Right lobe of liver (tissue), 6 donors: ENCODE measurements around the gene AKAP13. TPM values are rescaled to one million over a fixed set of nuclear protein-coding genes. Genes with fewer than 3 reads are reported as not detected.

ENCODE experiments used
- ATAC-seq, 4 donors: fragments of 200-7000 bp; cut with Tn5 transposase; one replicate each; pipeline ENCODE4 v1.9.1; 2020; ENCODE audit warnings: mild to moderate bottlenecking in 4 of 4, moderate library complexity in 4 of 4
- DNase-seq, 3 donors: peaks; one replicate each; pipeline ENCODE4 v3.0.0-alpha.2; 2020
- H3K27ac ChIP-seq, 3 donors: fragments of 200-600 bp; one replicate each; pipeline ENCODE4 v1.8.0; 2022
- H3K27me3 ChIP-seq, 2 donors: fragments of 200-600 bp; one replicate each; pipeline ENCODE4 v1.8.0; 2022
- H3K36me3 ChIP-seq, 4 donors: fragments of 200-600 bp; sonication (generic) in 1 of 4; one replicate each; pipeline versions ENCODE4 v1.5.1 to v1.8.0; 2017 to 2022; ENCODE audit warnings: control low read depth in 1 of 4
- H3K4me1 ChIP-seq, 4 donors: fragments of 200-600 bp; sonication (generic) in 1 of 4; one replicate each; pipeline versions ENCODE4 v1.5.1 to v1.8.0; 2017 to 2022; ENCODE audit warnings: control low read depth in 1 of 4
- H3K4me3 ChIP-seq, 3 donors: fragments of 200-600 bp; one replicate each; pipeline ENCODE4 v1.8.0; 2022
- H3K9me3 ChIP-seq, 4 donors: fragments of 200-600 bp; sonication (generic) in 1 of 4; one replicate each; pipeline versions ENCODE4 v1.5.1 to v1.8.0; 2017 to 2022; ENCODE audit warnings: control low read depth in 1 of 4
- POLR2A ChIP-seq: fragments of 450-650 bp; IDR thresholded peaks from one replicate; pipeline ENCODE4 v1.6.1; 2017; ENCODE audit warnings: antibody characterized with exemption, mild to moderate bottlenecking
- WGBS: methylation state at CpG from one replicate; pipeline ENCODE4 v1.1.6; 2018; ENCODE audit warnings: low coverage, low lambda C conversion rate; ENCODE audit not compliant: insufficient coverage; ENCODE audit errors: missing lambda C conversion rate; 5-methylcytosine and 5-hydroxymethylcytosine counted together
- intact Hi-C, 2 donors: fragments of 100-400 bp; cut with DNase I; formaldehyde crosslinking; loops; one replicate each; pipeline versions ENCODE4 v1.11.2 to v1.14.1; 2022
- total RNA-seq, 6 experiments: library from RNA; depleted of rRNA in 2 of 6; stranded (reverse); fragments of >200 nt in 2 of 6; fragmentation: NEBNext Ultra II Directional in 3 of 6; extraction: Animal tissue kit (Norgen Biotek cat#: 25700) in 3 of 6; gene quantifications; one replicate each; pipeline versions ENCODE4 v1.1.0 to v1.2.4, GENCODE V29; 2016 to 2023
- TF ChIP-seq, protein P1 (sequence below), 4 donors: fragments of 200-600 bp in 3 of 4; fragments of 450-650 bp in 1 of 4; IDR thresholded peaks; one replicate each; pipeline versions ENCODE4 v1.5.1 to v1.8.0; 2016 to 2022; ENCODE audit warnings: antibody characterized with exemption in 4 of 4, mild to moderate bottlenecking in 2 of 4
- donor health status: DM: no; HTN: yes; CAD: no.
- donor health status: DM: no; HTN: no; CAD: no.
- donor health status: DM: no; HTN: no; CAD: no.
- donor health status: DM: no; HTN: yes; CAD: no.
- donor health status: DM: no; HTN: yes; CAD: no.

AKAP13 gene
- total RNA-seq, 6 experiments from 2014 or later: 50.1 to 73.1 (median 63.9) TPM

DNA sequence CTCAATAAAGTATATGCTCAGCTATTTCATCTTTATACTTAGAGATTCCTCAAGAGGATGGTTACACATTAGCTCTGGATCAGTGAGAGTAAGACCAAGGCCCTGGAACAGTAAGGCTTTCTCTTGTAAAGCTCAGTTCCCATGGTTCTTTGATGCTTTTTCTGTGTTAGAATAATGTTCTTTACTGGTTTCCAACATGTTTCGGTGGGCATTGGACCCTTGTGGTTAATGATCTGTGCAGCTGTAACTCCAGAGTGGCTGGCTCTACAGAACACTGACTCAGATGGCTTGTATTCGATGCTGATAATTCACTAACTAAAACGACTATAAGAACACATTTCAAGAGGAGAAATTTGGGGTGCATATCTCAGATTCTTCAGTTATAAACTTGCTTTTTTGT lies 114.7 kb downstream of the AKAP13 start:
- Histone ChIP-seq H3K9me3 (no peaks in the 10 kb centered on the region), H3K36me3 (no peaks in the 10 kb centered on the region), H3K4me3 (no peak overlapping the region), H3K4me1 (peaks cover 0 to 8% (median 0%) of the 10 kb centered on the region in 4 donors), H3K27ac (no peak overlapping the region), H3K27me3 (no peaks in the 10 kb centered on the region)
- DNase-seq: no peak
- TF ChIP-seq POLR2A: no peak
- TF ChIP-seq, protein P1, sequence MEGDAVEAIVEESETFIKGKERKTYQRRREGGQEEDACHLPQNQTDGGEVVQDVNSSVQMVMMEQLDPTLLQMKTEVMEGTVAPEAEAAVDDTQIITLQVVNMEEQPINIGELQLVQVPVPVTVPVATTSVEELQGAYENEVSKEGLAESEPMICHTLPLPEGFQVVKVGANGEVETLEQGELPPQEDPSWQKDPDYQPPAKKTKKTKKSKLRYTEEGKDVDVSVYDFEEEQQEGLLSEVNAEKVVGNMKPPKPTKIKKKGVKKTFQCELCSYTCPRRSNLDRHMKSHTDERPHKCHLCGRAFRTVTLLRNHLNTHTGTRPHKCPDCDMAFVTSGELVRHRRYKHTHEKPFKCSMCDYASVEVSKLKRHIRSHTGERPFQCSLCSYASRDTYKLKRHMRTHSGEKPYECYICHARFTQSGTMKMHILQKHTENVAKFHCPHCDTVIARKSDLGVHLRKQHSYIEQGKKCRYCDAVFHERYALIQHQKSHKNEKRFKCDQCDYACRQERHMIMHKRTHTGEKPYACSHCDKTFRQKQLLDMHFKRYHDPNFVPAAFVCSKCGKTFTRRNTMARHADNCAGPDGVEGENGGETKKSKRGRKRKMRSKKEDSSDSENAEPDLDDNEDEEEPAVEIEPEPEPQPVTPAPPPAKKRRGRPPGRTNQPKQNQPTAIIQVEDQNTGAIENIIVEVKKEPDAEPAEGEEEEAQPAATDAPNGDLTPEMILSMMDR (IDR thresholded peaks at IDR 0.05): no peak
- ATAC-seq: no peak
- 86% methylated on average over 2 of the region's 3 CpGs for WGBS
- intact Hi-C loops: no loop called here

DNA sequence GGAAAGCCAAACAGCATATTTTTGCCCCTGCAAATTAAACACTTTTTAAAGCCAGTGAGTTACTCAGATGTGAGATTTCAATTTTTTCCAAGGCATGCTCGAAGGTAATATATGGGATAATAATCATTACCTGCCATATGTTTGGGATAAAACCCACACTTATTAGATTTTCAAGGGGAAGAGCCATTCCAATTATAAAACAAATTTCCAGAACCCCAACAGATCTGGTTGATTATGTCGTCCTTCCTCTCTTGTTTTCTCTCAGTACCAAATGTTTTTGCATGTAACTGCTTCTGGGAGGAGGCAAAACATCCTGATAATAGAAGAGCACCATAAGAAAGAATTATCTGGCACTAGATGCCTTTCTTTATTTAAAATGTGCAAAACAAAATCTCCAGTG lies 115.1 kb downstream of the AKAP13 start:
- H3K4me3 ChIP-seq: no peak overlapping the region
- WGBS: 93% methylated on average over 2 of the region's 2 CpGs

DNA sequence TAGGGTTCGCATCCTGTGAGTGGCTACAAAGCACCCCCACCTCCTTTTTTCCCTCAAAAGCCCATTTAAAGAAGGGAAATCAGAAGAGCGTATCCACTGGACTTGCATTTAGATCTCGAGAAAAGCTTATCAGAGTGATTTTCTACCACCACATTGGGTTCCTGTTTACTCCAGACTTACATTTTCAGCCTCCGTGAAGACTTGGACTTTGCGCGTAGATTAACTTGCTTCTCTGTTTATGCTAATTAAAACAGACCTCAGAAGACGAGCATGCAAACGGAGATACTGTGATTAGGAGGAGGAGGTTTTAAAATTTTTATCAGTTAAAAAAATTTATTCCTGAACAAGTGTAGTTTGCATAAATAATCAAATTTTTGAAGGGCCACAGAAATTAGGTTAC lies 115.7 kb downstream of the AKAP13 start:
- intact Hi-C loops: no loop called here
- DNase-seq: no peak
- no peaks in the 10 kb centered on the region for H3K36me3 ChIP-seq
- no peak overlapping the region for H3K27ac ChIP-seq
- no peak for TF ChIP-seq POLR2A
- TF ChIP-seq, protein P1 (IDR thresholded peaks at IDR 0.05): no peak
- ATAC-seq: no peak
- H3K4me3 ChIP-seq: no peak overlapping the region
- H3K9me3 ChIP-seq: no peaks in the 10 kb centered on the region
- 79% methylated on average over 8 of the region's 8 CpGs for WGBS
- H3K27me3 ChIP-seq: no peaks in the 10 kb centered on the region
- H3K4me1 ChIP-seq: peaks cover 0 to 8% (median 0%) of the 10 kb centered on the region in 4 donors

More for the DNA sequence above, 115.1 kb downstream of the AKAP13 start:
- Histone ChIP-seq H3K36me3 (no peaks in the 10 kb centered on the region), H3K9me3 (no peaks in the 10 kb centered on the region), H3K27ac (no peak overlapping the region), H3K27me3 (no peaks in the 10 kb centered on the region), H3K4me1 (peaks cover 0 to 8% (median 0%) of the 10 kb centered on the region in 4 donors)
- ATAC-seq (no peak), DNase-seq (no peak)
- TF ChIP-seq POLR2A: no peak
- TF ChIP-seq, protein P1 (IDR thresholded peaks at IDR 0.05): no peak
- intact Hi-C loops: no loop called here

DNA sequence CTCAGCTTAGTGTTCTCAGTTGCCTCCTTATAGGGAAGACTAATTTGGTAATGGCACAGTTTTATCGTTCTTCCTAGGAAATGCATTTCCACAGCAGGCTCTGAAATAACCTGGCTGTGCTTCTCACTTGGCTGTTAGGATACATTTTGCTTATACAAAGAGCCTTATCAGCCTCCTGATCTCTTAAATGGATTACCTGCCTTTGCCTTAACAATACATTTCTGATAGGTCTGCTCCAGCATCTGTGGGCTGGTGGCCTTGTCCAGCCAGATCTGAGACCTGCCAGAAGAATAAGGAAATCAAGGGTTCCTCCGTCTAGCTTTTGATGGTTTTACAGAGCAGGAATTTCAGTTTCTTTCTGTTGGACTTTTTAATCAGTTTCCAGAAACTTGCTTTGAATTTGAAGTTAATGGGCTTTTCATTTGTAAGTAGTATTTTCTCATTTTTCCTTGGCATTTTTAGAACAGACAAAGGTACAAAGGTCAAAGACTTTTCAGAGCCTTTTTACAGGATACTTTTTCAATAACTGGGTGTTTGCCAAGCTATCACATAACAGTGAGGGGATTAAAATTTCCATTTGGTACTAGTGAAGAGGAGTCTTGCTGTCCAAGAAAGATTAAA lies 116.3 kb downstream of the AKAP13 start:
- 86% methylated on average over 2 of the region's 2 CpGs for WGBS
- DNase-seq: no peak

More for the DNA sequence above, 116.3 kb downstream of the AKAP13 start:
- no peak overlapping the region for H3K27ac ChIP-seq
- H3K4me1 ChIP-seq: peaks cover 0 to 8% (median 0%) of the 10 kb centered on the region in 4 donors
- H3K27me3 ChIP-seq: no peaks in the 10 kb centered on the region
- no peak for ATAC-seq
- H3K9me3 ChIP-seq: no peaks in the 10 kb centered on the region
- H3K36me3 ChIP-seq: no peaks in the 10 kb centered on the region
- no peak overlapping the region for H3K4me3 ChIP-seq
- TF ChIP-seq, protein P1 (IDR thresholded peaks at IDR 0.05): no peak
- no peak for TF ChIP-seq POLR2A
- intact Hi-C loops: no loop called here
